ENCODE data around the gene RNF166. TPM values are rescaled to one million over a fixed set of nuclear protein-coding genes. Genes with fewer than 3 reads are reported as not detected.

RNF166 gene
- total RNA-seq, 2 experiments from 2014 or later: 80.7 to 82.4 TPM

DNA sequence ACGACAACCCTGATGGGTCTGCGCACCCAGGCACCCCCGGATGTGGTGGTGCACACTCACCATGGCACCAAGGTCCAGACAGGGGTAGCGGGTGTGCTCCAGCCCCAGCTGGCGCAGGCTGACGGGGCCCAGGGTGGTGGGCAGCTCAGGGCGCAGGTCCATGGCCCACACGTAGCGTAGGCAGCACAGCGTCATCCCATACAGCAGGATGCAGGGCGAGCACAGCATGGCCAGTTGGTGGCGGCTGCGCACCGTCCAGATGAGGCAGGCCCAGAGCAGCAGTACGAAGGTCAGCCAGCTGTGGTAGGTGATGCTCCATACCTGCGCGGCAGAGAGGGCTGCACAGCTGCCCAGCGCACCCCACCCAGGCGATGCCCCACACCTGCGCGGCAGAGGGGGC, 29.9 kb upstream of the RNF166 start:
- no peak for ATAC-seq
- Mint-ChIP-seq H3K9me3 (no peaks in the 10 kb centered on the region), H3K27ac (no peak overlapping the region), H3K27me3 (no peaks in the 10 kb centered on the region), H3K4me1 (ENCODE audit: low read depth) (no peaks in the 10 kb centered on the region), H3K36me3 (ENCODE audit: low read depth) (peaks cover 5% of the 10 kb centered on the region), H3K4me3 (no peak overlapping the region)
- ChIA-PET CTCF (interaction anchor here (1.1 to 5.4 kb wide), 4 partner anchors 9 to 51 kb away, joined by 3 to 40 read pairs (median 24); partner anchors contain the start of gene PIEZO1), POLR2A (interaction anchor here (1.8 kb wide), 1 partner anchor 73 kb away, joined by 6 read pairs; no protein-coding TSS in a partner anchor)
- no peak for DNase-seq
- TF ChIP-seq, protein P1, sequence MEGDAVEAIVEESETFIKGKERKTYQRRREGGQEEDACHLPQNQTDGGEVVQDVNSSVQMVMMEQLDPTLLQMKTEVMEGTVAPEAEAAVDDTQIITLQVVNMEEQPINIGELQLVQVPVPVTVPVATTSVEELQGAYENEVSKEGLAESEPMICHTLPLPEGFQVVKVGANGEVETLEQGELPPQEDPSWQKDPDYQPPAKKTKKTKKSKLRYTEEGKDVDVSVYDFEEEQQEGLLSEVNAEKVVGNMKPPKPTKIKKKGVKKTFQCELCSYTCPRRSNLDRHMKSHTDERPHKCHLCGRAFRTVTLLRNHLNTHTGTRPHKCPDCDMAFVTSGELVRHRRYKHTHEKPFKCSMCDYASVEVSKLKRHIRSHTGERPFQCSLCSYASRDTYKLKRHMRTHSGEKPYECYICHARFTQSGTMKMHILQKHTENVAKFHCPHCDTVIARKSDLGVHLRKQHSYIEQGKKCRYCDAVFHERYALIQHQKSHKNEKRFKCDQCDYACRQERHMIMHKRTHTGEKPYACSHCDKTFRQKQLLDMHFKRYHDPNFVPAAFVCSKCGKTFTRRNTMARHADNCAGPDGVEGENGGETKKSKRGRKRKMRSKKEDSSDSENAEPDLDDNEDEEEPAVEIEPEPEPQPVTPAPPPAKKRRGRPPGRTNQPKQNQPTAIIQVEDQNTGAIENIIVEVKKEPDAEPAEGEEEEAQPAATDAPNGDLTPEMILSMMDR (IDR thresholded peaks at IDR 0.05): no peak
- intact Hi-C loops (cut with micrococcal nuclease): no loop called here

DNA sequence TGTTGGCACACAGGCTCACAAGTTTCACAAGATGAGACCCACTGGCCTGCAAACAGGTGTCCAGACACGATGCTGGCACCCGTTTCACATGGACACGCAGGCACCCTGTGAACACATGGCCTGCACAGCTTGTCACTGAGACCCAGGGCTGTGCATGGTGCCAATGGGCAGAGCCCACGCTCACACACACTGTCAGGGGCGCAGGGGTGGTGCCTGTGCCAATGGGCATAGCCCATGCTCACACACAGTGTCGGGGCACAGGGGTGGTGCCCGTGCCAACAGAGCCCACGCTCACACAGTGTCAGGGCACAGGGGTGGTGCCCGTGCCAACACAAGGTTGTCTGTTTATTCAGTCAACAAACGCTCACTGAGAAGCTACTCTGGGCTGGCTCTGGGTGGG, 29.4 kb upstream of the RNF166 start:
- ChIA-PET POLR2A (interaction anchor here (1.7 kb wide), 1 partner anchor 74 kb away, joined by 7 read pairs; no protein-coding TSS in a partner anchor), CTCF (interaction anchor here (3.0 to 5.4 kb wide), 2 partner anchors 10 to 47 kb away, joined by 37 to 40 read pairs; partner anchors contain the start of gene PIEZO1)
- ATAC-seq (no peak), DNase-seq (no peak)
- no peak overlapping the region for H3K4me3 Mint-ChIP-seq
- H3K36me3 Mint-ChIP-seq (ENCODE audit: low read depth): peaks cover 7% of the 10 kb centered on the region
- TF ChIP-seq, protein P1 (IDR thresholded peaks at IDR 0.05): no peak
- no peak overlapping the region for H3K27ac Mint-ChIP-seq
- H3K27me3 Mint-ChIP-seq: no peaks in the 10 kb centered on the region
- no peaks in the 10 kb centered on the region for H3K9me3 Mint-ChIP-seq
- H3K4me1 Mint-ChIP-seq (ENCODE audit: low read depth): no peaks in the 10 kb centered on the region
- intact Hi-C loops (cut with micrococcal nuclease): no loop called here

DNA sequence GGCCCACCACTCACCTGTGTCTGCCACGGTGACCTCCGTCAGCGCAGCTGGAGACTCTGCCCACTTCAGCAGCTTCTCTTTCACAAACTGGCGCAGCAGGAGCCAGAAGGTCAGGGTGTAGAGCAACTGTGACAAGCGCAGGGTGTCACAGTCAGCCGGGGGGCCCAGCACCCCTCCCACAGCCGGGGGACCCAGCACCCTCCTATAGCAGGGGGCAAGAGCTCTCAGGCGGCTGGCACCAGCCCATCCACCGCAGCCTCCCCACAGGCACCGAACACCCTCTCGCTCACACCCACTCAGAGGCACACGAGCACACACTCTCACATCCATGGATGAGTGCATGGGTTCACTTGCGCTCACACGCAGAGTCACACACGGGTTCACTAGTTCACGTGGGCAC, 28.9 kb upstream of the RNF166 start:
- Mint-ChIP-seq H3K36me3 (ENCODE audit: low read depth) (peaks cover 7% of the 10 kb centered on the region), H3K4me1 (ENCODE audit: low read depth) (no peaks in the 10 kb centered on the region), H3K9me3 (no peaks in the 10 kb centered on the region), H3K4me3 (no peak overlapping the region), H3K27ac (no peak overlapping the region), H3K27me3 (no peaks in the 10 kb centered on the region)
- ATAC-seq (no peak), DNase-seq (no peak)
- CTCF ChIA-PET: interaction anchor here (3.0 to 5.4 kb wide), 2 partner anchors 10 to 47 kb away, joined by 37 to 40 read pairs; partner anchors contain the start of gene PIEZO1
- POLR2A ChIA-PET: interaction anchor here (1.7 kb wide), 1 partner anchor 75 kb away, joined by 7 read pairs; no protein-coding TSS in a partner anchor
- intact Hi-C loops (cut with micrococcal nuclease): no loop called here
- TF ChIP-seq, protein P1 (IDR thresholded peaks at IDR 0.05): no peak

DNA sequence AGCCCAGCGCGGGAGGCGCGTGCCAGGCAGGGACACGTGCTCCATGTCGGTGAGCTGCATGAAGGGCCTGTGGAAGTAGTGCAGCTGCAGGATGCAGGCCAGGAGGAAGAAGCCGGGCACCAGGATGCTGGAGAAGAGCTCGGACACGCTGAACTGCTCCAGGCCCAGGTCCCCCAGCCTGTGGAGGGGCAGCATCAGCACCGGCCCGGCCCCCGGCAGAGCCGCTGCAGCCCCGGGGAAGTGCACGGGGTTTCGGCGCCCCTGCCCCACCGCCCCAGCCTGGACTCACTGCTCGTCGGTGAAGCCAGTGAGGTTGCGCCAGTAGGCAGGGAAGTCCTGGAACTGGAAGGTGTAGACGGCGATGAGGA, 28.1 kb upstream of the RNF166 start:
- Mint-ChIP-seq H3K4me3 (no peak overlapping the region), H3K9me3 (no peaks in the 10 kb centered on the region), H3K27me3 (no peaks in the 10 kb centered on the region), H3K4me1 (ENCODE audit: low read depth) (no peaks in the 10 kb centered on the region), H3K36me3 (ENCODE audit: low read depth) (peaks cover 9% of the 10 kb centered on the region), H3K27ac (no peak overlapping the region)
- intact Hi-C loops (cut with micrococcal nuclease): no loop called here
- CTCF ChIA-PET: interaction anchor here (5.4 kb wide), 1 partner anchor 11 kb away, joined by 40 read pairs; no protein-coding TSS in a partner anchor
- POLR2A ChIA-PET: interaction anchor here (1.7 kb wide), 1 partner anchor 76 kb away, joined by 7 read pairs; no protein-coding TSS in a partner anchor
- DNase-seq: no peak
- no peak for ATAC-seq
- TF ChIP-seq, protein P1 (IDR thresholded peaks at IDR 0.05): no peak

DNA sequence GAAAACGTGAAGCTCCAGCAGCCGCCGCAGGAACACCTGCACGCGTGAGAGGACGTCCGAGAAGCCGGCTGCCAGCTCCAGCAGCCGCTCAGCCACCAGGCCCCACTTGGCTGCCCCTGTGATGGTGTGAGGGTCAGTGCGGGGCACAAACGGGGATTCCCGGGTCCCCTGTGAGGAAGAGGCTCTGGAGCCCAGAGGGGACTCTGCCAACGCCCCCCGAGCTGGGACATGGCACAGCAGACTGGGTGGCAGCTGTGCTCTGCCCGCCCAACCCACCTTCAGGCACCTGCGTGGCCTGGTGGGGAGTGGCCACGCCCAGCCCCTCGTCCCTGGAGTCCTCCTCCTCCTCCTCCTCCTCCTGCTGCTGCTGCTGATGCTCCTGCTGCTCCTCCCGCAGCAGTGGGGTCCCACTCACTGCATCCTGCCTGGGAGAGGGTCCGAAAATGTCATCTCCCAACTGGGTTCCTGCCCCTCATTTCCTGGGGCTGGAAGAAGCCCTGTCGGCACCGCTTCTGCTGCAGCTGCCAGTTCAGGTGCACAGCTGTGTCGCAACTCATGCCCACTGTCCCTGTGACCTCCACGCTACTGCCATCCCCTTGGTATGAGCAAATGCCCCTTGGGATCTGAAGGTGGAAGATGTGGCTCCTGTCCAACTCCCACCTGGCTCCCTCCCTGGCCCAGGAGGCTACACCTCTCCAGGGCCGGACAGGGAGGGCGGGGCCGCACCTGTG, 27.6 kb upstream of the RNF166 start:
- TF ChIP-seq, protein P1 (IDR thresholded peaks at IDR 0.05): no peak
- ChIA-PET CTCF (interaction anchor here (0.7 to 5.4 kb wide), 2 partner anchors 12 to 13 kb away, joined by 3 to 40 read pairs; no protein-coding TSS in a partner anchor), POLR2A (interaction anchor here (1.7 kb wide), 1 partner anchor 76 kb away, joined by 7 read pairs; no protein-coding TSS in a partner anchor)
- H3K27me3 Mint-ChIP-seq: no peaks in the 10 kb centered on the region
- H3K27ac Mint-ChIP-seq: no peak overlapping the region
- peaks cover 9% of the 10 kb centered on the region for H3K36me3 Mint-ChIP-seq (ENCODE audit: low read depth)
- H3K9me3 Mint-ChIP-seq: no peaks in the 10 kb centered on the region
- DNase-seq: no peak
- H3K4me3 Mint-ChIP-seq: no peak overlapping the region
- no peak for ATAC-seq
- intact Hi-C loops (cut with micrococcal nuclease): no loop called here
- no peaks in the 10 kb centered on the region for H3K4me1 Mint-ChIP-seq (ENCODE audit: low read depth)
